Panc1 (cell line): Measurements from ENCODE around the gene SETD1A. TPM values are rescaled to one million over a fixed set of nuclear protein-coding genes. Genes with fewer than 3 reads are reported as not detected.

Experiments
- ATAC-seq: fragments of 200-7000 bp; cut with Tn5 transposase; 2 replicates; pipeline ENCODE4 v1.9.1; 2020; ENCODE audit warnings: mild to moderate bottlenecking, moderate library complexity
- BruUV-seq: library from RNA; stranded (reverse); fragments of 400-500 nt; replicated peaks from 2 replicates; lab custom pipeline; 2021; lab: Mats Ljungman, UMichigan
- CTCF ChIA-PET: fragments of 300-600 bp; sonication (Branson Sonifier 250); formaldehyde crosslinking; loops from one replicate; lab custom pipeline; 2022; ENCODE audit warnings: antibody characterized with exemption; lab: Charles Lee
- POLR2A ChIA-PET: fragments of 300-600 bp; sonication (Branson Sonifier 250); formaldehyde crosslinking; loops from one replicate; lab custom pipeline; 2022; ENCODE audit warnings: antibody characterized with exemption; lab: Charles Lee
- DNase-seq: peaks from one replicate; pipeline ENCODE4 v3.0.0-alpha.2; 2010; ENCODE audit warnings: low read depth, low spot score
- H3K27ac ChIP-seq: 2 replicates; pipeline ENCODE4 v1.5.1; 2011; ENCODE audit warnings: mild to moderate bottlenecking, low read length, inconsistent platforms
- H3K27me3 ChIP-seq: fragments of 200-500 bp; sonication (Bioruptor generic); 2 replicates; pipeline ENCODE4 v1.6.0; 2014; ENCODE audit warnings: low read length, inconsistent platforms; ENCODE audit not compliant: control insufficient read depth, insufficient read depth
- H3K36me3 ChIP-seq: fragments of 200-500 bp; sonication (Bioruptor generic); 2 replicates; pipeline ENCODE4 v1.5.1; 2014; ENCODE audit warnings: inconsistent platforms, mild to moderate bottlenecking, low read length, moderate library complexity; ENCODE audit not compliant: control insufficient read depth, insufficient read depth
- H3K4me1 ChIP-seq: 2 replicates; pipeline ENCODE4 v1.5.1; 2011; ENCODE audit warnings: inconsistent platforms, mild to moderate bottlenecking, low read length, moderate library complexity; ENCODE audit not compliant: control insufficient read depth, insufficient read depth
- H3K4me3 ChIP-seq, 2 experiments: 2 replicates each; pipeline ENCODE4 v1.5.1; 2011 to 2012; ENCODE audit warnings: low read depth in 2 of 2, low read length in 2 of 2, mild to moderate bottlenecking in 2 of 2, inconsistent platforms in 1 of 2, moderate library complexity in 1 of 2
- H3K9me3 ChIP-seq: fragments of 200-500 bp; sonication (Bioruptor generic); 2 replicates; pipeline ENCODE4 v1.5.1; 2014; ENCODE audit warnings: low read depth, mild to moderate bottlenecking, inconsistent platforms, low read length, moderate library complexity; ENCODE audit not compliant: control insufficient read depth, insufficient read depth
- POLR2AphosphoS5 ChIP-seq: IDR thresholded peaks from 2 replicates; pipeline ENCODE4 v1.6.1; 2012; ENCODE audit warnings: mild to moderate bottlenecking, low read depth, low read length, moderate library complexity
- REST ChIP-seq, 2 experiments: IDR thresholded peaks; 2 replicates each; pipeline ENCODE4 v1.6.1; 2011 to 2012; ENCODE audit warnings: low read depth in 2 of 2, control low read depth in 1 of 2, low read length in 1 of 2, mild to moderate bottlenecking in 1 of 2, moderate library complexity in 1 of 2; ENCODE audit not compliant: insufficient read depth in 1 of 2
- SIN3A ChIP-seq: IDR thresholded peaks from 2 replicates; pipeline ENCODE4 v1.6.1; 2012; ENCODE audit warnings: low read depth, mild to moderate bottlenecking, low read length, moderate library complexity, borderline replicate concordance; ENCODE audit not compliant: insufficient read depth
- TCF7L2 ChIP-seq: IDR thresholded peaks from 2 replicates; pipeline ENCODE4 v1.6.1; 2011; ENCODE audit warnings: mild to moderate bottlenecking, low read depth, low read length, inconsistent platforms
- in situ Hi-C: cut with HindIII; loops from 2 replicates; pipeline ENCODE4 v1.10.0; 2016; ENCODE audit warnings: low sequenced_read_pairs, low pct_unique_long_range_greater_than_20kb
- intact Hi-C: fragments of 100-400 bp; cut with micrococcal nuclease; formaldehyde crosslinking; loops from one replicate; pipeline ENCODE4 v1.10.0; 2022; ENCODE audit not compliant: unreplicated experiment
- total RNA-seq: library from RNA; stranded (reverse); gene quantifications from one replicate; pipeline ENCODE4 v1.2.1, GENCODE V29; 2021; ENCODE audit not compliant: unreplicated experiment
- TF ChIP-seq, protein P1 (sequence below): fragments of 450-650 bp; IDR thresholded peaks from 2 replicates; pipeline ENCODE4 v1.5.1; 2017; ENCODE audit warnings: mild to moderate bottlenecking

The SETD1A gene
- total RNA-seq, 1 experiment from 2014 or later: 38.7 TPM

- no peaks in the 10 kb centered on the region for H3K4me1 ChIP-seq
- DNase-seq (no peak), ATAC-seq (no peak)
- POLR2A ChIA-PET: no interaction called here
- no peaks in the 10 kb centered on the region for H3K36me3 ChIP-seq
- H3K27ac ChIP-seq: no peak overlapping the region
- H3K9me3 ChIP-seq: no peaks in the 10 kb centered on the region
- TF ChIP-seq, protein P1, sequence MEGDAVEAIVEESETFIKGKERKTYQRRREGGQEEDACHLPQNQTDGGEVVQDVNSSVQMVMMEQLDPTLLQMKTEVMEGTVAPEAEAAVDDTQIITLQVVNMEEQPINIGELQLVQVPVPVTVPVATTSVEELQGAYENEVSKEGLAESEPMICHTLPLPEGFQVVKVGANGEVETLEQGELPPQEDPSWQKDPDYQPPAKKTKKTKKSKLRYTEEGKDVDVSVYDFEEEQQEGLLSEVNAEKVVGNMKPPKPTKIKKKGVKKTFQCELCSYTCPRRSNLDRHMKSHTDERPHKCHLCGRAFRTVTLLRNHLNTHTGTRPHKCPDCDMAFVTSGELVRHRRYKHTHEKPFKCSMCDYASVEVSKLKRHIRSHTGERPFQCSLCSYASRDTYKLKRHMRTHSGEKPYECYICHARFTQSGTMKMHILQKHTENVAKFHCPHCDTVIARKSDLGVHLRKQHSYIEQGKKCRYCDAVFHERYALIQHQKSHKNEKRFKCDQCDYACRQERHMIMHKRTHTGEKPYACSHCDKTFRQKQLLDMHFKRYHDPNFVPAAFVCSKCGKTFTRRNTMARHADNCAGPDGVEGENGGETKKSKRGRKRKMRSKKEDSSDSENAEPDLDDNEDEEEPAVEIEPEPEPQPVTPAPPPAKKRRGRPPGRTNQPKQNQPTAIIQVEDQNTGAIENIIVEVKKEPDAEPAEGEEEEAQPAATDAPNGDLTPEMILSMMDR: no peak
- TF ChIP-seq POLR2AphosphoS5 (no peak), REST (IDR thresholded peaks at IDR 0.05; ENCODE audit: insufficient read depth in 1 of 2, low read depth in 2 of 2, low read length in 1 of 2) (no peak), TCF7L2 (no peak), SIN3A (no peak)
- in situ Hi-C loops: no loop called here
- no peaks in the 10 kb centered on the region for H3K27me3 ChIP-seq
- BruUV-seq: no TSS peak
- CTCF ChIA-PET: no interaction called here
- H3K4me3 ChIP-seq: no peak overlapping the region
- intact Hi-C loops: no loop called here
Observed at GRCh38 chr16:31023627-31024226, 66.2 kb downstream of the SETD1A start.

DNA sequence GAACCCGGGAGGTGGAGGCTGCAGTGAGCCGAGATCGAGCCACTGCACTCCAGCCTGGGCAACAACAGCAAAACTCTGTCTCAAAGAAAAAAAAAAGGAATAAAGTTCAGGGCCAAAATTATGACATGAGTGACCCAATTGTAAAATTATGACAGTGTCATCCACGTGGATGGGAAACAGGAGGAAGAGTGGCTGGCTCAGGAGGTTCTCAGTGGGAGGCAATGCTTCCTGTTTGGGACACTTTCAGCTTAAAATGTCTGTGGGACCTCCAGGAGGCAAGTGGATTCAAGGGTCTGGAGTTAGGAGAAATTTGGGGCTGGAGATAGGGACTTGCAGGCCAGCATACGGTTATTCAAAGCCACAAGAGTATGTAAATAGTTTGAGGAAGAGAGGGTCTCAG lies 67.8 kb downstream of the SETD1A start:
- no peaks in the 10 kb centered on the region for H3K36me3 ChIP-seq
- DNase-seq (no peak), ATAC-seq (0 out of 2 replicates have a peak, but pooled peaks have one; percentile 11)
- no peak overlapping the region for H3K4me3 ChIP-seq
- in situ Hi-C loops: no loop called here
- H3K27me3 ChIP-seq: no peaks in the 10 kb centered on the region
- H3K4me1 ChIP-seq: no peaks in the 10 kb centered on the region
- no TSS peak for BruUV-seq
- intact Hi-C loops: no loop called here
- H3K9me3 ChIP-seq: no peaks in the 10 kb centered on the region
- H3K27ac ChIP-seq: no peak overlapping the region
- TF ChIP-seq REST (IDR thresholded peaks at IDR 0.05; ENCODE audit: insufficient read depth in 1 of 2, low read depth in 2 of 2, low read length in 1 of 2): no peak
- TF ChIP-seq TCF7L2: no peak
- TF ChIP-seq, protein P1: no peak
- no peak for TF ChIP-seq SIN3A
- TF ChIP-seq POLR2AphosphoS5: no peak
- ChIA-PET POLR2A (no interaction called here), CTCF (interaction anchor here (0.6 kb wide), 1 partner anchor 219 kb away, joined by 3 read pairs; no protein-coding TSS in a partner anchor)
